22Rv1 (cell line): ENCODE data around the gene FHOD3.

ENCODE experiments used
- H3K27ac ChIP-seq: fragments of 450-650 bp; 2 replicates; pipeline ENCODE4 v1.5.1; 2017
- CTCF ChIP-seq: fragments of 450-650 bp; IDR thresholded peaks from 2 replicates; pipeline ENCODE4 v1.5.1; 2017; ENCODE audit warnings: mild to moderate bottlenecking
- ZFX ChIP-seq: fragments of 450-650 bp; IDR thresholded peaks from 2 replicates; pipeline ENCODE4 v1.6.1; 2017; ENCODE audit warnings: antibody characterized with exemption, borderline replicate concordance

The FHOD3 gene

GRCh38 chr18:36675542-36675941 is 378.0 kb downstream of the FHOD3 start:
- H3K27ac ChIP-seq, result no peak overlapping the region
- TF ChIP-seq ZFX (no peak), CTCF (no peak)

DNA sequence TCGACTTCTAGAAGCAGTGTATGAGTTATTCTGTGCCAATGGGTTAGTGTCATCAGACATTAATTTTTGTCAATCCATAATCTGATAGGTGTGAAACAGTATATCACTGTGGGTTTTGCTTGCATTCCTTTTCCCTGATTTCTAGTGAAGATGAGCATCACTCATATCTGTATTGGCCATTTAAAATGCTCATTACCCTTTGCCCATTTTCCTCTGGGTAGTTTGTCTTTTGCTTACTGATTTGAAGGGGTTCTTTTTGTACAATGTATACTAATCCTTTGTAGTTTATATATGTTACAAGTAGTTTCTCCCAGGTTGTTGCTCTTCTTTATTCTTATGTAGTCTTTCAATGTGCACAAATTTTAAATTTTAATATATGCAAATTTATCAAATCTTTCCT is 379.1 kb downstream of the FHOD3 start:
- H3K27ac ChIP-seq, result no peak overlapping the region
- no peak for TF ChIP-seq CTCF
- TF ChIP-seq ZFX, result no peak

- no peak for TF ChIP-seq CTCF
These were observed 382.5 kb downstream of the FHOD3 start for GRCh38 chr18:36680042-36680441.

GRCh38 chr18:36685580-36685979 is 388.1 kb downstream of the FHOD3 start:
- no peak for TF ChIP-seq ZFX
- TF ChIP-seq CTCF, result no peak
- no peak overlapping the region for H3K27ac ChIP-seq

More at GRCh38 chr18:36680042-36680441, 382.5 kb downstream of the FHOD3 start:
- no peak overlapping the region for H3K27ac ChIP-seq

DNA sequence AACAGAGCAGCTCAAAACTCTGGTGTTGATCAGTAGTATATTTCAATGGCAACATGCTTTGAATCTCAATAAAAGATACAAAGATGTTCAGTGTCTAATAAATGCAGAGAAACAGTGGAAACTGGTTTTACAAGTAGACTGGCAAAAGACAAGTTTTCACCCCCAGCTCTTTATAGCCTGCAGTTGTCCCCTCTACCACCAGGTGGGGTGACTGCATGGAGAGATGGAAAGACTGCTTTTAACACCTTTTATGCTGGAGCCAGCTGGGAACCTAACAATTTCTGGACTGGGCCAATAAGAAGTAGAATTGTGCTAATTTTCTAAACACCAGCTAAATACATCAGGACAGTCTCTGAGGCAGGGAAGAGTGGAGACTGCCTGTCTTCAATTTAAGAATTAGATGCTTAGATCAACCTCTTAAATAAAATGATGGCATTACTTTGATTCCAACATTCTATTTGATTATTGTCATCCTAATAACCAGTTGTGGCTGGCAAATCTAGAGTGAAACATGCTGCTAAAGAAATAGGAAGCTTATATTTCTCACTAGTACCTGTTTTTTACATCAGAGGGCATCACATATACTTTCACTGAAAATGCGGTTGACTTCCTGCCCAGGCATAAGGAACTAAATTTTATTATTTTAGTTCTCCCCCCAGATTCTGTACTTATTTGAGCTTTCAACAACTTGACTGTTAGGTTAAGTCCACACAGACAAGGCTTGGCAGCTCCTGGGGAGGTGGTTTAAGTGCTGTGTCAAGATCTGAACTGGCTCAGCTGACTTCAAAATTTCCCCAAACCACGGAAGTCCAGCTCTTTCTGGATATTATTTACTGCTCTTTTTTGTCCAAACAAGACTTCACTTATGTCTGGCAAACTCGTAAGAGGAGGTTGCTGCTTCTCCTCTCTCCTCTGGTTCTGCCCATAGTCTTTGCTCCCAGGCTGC is 390.8 kb downstream of the FHOD3 start:
- no peak overlapping the region for H3K27ac ChIP-seq
- TF ChIP-seq ZFX (no peak), CTCF (peak; percentile 92)

DNA sequence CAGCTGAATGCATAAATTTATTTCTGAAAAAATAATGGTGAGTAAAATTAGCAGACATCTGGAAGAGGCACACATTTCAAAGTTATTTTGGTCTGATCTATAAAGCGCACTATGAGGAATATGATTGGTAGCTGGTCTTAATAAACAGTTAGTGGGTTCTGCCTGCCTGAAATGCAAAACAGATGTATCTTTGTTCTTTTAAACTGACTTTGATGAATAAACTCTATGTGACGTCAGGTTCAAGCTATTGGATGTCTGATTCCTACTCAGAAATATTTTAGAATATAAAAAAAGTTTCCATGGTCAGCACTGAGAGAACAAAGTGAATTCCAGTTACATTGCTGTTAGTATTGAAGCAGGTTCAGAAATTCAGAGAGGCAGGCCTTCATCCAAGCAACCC is 394.9 kb downstream of the FHOD3 start:
- no peak overlapping the region for H3K27ac ChIP-seq
- TF ChIP-seq CTCF, result no peak
- TF ChIP-seq ZFX, result no peak

GRCh38 chr18:36692921-36693332 is 395.4 kb downstream of the FHOD3 start:
- no peak overlapping the region for H3K27ac ChIP-seq
- TF ChIP-seq ZFX (no peak), CTCF (no peak)
